ENCODE results near the gene INTS4.
"Not testable (repeated sequence)": the region's sequence is repeated elsewhere in the genome, so short reads cannot be mapped to it uniquely, and the experiment has no call there.

The INTS4 gene

DNA sequence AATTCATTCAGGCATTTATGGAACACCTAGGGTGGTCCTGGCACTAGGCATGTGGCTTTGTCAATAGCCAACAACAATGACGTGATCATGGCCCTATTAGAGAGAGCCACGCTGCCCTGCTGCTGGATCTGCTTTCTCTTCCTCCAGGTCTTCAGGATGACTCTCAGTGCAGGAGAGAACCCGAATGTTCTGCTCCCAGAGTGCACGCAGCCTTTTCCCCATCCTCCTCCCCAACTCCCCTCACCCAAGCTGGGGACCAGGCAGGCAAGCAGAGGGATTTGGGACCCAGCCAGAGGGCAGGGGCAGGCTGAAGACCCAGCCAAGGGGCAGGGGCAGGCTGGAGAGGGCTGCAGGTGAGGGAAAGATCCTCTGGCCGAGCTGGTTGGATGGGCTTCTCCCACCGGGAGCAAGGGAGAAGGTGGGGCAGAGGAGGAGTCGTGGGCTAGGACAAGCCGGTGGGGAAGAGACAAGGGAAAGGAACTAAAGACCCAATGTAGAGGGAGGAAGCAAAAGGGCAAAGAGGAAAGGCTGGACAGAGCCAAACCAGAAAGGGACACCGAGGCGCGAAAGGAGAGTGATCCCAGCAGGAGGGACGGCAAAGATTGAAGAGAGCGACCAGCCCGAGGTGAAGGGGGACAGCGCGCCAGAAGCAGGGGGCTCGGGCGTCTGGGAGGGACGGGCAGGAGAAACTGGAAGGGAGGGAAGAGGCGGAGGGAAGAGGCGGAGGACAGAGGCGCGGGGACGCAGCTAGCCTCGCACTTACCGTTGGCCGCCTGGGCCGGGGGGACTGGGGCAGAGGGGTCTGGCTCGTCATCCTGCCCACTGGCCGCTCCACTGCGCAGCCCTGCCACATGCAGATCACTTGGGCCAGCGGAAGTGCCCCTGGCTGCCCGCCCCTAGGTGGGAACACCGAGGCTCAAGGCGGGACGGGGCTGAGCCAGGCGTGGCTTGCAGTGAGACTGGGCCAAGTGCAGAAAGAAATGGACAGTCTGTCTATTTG lies 28.2 kb upstream of the INTS4 start, which contains the start of gene KCTD14:
Gene KCTD14 (minus strand): TSS at position 880 of the 1,000 bp plus-strand sequence. CDS start 27 bp downstream, at position 853.
- no peak for DNase-seq (ENCODE audit: low read depth)

DNA sequence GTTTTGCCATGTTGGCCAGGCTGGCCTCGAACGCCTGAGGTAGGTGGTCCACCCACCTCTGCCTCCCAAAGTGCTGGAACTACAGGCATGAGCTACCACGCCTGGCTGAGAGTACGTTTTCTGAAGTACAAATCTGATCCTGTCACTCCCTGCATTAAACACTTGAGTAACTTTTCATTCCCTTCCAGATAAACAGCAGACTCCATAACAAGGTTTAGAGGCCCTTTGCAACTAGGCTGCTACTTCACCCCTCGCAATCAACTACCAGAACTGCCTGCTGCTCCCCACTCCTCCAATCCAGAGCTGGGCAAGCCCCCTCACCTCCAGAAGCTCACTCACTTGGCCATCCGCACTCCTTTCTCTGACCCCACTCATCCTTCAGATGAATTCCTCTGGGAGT lies 27.1 kb upstream of the INTS4 start:
- DNase-seq (ENCODE audit: low read depth), result no peak

DNA sequence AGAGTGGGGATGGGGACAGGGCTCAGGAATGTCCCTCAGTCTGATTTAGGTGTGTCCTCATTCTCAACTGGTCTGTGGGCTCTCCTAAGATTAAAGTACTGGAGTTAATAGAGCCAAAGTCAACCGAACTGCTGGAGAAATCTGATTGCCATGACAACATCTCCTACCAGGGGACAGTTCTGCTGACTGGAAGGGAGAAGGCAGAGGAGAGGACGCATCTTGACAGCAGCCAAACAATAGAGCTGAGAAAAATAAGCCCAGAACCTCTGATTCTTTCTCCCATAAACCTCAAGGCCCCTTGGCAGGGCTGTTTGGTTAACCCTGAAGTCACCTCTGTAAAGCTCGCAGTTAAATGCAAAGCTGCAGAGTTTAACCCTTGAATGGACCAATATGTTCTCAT lies 25.8 kb upstream of the INTS4 start:
- DNase-seq (ENCODE audit: low read depth), result no peak

DNA sequence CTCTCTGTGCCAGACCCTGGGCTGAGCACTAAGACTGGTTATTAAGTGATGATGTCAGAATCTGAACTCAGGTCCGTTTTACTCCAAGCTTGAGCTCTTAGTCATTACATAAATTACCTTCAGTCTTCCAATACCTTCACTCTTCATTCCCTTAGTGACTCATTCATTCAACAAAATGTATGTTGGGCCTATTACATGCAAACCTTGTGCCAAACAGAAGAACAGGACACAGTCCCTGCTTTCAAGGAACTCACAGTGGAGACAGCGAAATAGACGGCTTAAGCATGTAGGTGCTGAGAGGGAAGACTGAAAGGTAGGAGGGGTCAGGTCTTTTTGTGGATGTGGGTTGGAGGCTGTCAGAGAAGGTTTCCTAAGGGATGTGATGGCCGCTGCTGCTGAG lies 25.3 kb upstream of the INTS4 start:
- no peak for DNase-seq (ENCODE audit: low read depth)

DNA sequence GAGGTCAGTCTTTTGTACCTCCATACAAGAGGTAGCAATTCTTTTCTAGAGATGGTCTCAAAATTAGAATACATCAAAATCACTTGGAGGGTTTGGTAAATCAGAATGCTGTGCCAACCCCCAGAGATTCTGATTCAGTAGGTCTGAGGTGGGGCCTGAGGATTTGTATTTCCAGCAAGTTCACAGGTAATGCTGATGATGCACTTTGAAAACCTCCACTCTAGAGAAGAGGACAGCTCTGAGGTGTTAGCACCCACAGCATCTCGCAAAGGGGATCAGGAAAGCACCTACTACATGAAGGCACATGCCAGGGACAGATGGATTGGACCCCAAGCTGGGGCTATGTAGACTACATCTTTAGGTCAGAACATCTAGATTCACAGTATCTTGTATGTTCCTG lies 21.4 kb upstream of the INTS4 start:
- DNase-seq (ENCODE audit: low read depth), result no peak

DNA sequence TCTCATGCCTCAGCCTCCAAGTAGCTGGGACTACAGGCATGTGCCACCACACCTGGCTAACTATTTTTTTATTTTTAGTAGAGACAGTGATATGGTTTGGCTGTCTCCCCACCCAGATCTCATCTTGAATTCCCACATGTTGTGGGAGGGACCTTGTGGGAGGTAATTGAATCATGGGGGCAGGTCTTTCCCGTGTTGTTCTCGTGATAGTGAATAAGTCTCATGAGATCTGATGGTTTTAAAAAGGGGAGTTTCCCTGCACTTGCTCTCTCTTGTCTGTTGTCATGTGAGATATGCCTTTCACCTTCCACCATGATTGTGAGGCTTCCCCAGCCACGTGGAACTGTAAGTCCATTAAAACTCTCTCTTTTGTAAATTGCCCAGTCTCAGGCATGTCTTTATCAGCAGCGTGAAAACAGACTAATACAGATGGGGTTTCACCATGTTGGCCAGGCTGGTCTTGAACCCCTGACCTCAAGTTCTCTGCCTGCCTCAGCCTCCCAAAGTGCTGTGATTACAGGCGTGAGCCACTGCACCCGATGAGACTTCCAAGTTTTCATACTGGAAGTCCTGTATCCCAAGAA lies 20.6 kb upstream of the INTS4 start:
- not testable (repeated sequence) for DNase-seq (ENCODE audit: low read depth)

DNA sequence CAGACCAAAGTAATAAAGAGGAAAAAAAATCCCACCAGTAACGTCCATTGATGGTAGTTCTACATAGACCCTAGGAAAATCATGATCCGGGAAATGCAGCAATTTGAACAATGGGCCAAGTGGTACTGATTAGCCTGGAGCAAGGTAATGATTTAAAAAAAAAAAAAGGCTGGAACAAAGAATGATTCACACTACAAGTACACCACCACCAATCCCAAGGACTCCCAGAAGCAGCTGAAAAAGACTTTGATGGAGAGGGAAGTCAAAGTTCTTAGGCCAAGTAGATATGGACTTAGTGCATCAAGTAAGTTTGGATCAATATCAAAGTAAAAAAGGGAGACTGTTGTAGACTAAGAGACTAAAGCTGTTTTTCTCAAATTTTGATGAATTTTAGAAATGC lies 16.8 kb upstream of the INTS4 start:
- DNase-seq (ENCODE audit: low read depth), result no peak

DNA sequence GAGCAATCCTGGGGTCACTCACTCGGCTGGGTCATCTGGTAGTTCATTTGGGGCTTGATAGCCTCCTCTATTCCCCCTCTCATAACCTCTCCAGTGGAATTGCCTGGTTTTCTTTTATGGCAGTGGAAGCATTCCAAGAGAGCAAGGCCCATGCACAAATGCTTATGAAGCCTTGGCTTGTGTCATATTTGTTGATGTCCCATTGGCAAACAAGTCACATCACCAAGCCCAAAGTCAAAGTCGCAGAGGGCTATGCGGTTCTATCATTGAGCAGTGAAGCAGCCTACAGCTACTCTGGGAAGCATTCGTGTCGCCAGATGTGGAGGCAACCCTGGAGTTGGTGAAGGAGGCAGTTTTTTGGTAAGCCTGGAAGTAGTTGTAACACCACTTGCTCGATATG lies 16.3 kb upstream of the INTS4 start:
- no peak for DNase-seq (ENCODE audit: low read depth)

DNA sequence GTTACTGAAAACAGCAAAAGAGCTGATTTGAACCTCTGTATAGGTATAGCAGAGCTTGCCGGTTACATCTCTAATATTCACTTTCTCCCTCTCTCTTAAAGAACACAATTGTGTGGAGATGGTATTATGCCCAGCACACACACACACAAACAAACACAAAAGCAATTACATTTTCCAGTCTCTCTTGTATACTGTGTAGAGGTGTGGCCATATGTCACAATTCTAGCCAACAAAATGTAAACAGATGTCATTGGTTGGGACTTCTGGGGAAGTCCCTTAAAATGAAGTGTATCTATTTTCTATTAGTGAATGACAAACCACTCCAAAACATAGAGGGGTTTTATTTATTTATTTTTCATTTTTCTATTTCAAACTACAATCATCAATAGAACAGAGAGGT lies 15.8 kb upstream of the INTS4 start:
- DNase-seq (ENCODE audit: low read depth), result no peak

DNA sequence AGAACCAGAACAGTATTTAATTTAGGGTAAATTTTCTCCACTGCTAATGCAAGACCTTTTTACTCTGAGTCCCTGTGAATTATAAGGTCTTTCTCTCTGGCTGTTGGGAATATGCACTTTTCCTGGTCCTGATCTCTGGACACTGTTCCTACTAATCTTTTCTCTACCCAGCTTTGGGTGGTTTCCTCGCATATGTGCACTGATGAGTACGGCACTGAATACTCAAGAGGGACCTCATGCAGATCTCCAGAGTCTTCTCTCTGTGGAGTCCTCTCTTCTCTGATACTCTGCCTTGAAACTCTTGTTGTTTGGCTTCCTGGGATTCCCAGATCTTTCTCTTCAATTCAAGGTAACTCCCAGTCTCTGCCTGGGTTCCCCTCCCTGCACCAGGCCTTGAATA lies 14.6 kb upstream of the INTS4 start:
- no peak for DNase-seq (ENCODE audit: low read depth)

DNA sequence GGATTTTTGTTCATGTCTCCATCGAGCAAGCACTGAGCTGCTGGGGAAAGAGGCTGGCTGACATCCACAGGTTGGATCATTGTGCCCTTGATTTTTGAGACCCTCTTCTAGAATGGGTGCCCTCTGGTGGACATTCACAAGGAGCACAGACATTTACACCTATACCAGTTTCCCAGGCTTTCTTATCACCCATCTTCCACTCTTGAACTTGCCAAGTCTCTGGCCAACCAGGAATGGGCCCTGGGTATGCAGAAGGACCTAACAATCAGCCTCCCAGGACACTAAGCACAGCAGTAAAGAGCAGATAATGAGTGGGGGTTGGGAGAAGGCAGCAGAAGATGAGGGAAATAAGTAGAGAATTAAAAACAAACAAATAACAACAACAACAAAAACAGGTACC lies 5.7 kb upstream of the INTS4 start:
- peak; percentile 62 for DNase-seq (ENCODE audit: low read depth)

DNA sequence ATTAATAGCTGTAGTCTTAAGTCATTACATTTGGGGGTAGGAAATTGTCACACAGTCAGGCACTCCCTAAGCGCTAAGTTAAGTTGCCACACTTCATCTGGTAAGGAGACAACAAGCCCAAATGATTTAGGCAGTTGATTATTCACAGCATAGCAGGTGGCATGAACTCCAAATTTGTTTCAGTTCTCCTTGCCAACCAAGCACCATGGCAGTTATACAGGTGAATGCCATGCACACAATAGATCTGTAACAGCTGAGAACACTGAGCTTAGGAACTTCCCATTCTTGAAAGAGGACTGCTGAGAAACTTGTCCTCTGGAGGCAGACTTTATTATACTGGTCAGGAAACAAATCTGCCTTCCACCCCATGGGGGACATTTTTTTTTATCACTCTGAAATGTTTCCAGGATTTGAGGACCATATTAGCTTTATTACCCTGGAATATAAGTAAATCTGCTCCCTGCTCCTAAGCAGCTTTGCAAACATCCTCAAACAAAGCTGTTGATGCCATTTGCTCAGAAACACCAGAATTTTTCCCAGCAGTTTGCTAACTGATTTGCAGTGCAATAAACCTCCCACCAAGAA lies 5.1 kb upstream of the INTS4 start:
- DNase-seq (ENCODE audit: low read depth), result no peak

DNA sequence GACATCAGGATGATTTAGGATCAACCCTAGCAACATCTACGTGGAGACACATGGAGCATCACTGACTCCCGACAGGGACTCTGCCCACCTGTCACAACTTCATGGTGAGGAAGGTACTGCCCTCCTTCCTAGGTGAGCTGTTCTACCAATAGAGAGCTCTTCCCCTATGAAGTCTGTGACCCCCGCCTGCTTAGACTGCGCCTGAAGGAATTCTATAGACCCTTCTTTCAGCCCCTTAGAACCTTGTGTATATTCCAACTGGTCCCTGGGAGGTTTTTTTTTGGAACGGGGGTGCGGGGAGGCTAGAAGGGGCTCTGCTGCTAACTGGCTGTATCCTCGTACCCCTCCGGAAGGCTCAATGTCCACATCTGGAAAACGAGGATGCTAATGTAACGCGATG lies 566 bp downstream of the INTS4 start:
- DNase-seq (ENCODE audit: low read depth), result no peak

DNA sequence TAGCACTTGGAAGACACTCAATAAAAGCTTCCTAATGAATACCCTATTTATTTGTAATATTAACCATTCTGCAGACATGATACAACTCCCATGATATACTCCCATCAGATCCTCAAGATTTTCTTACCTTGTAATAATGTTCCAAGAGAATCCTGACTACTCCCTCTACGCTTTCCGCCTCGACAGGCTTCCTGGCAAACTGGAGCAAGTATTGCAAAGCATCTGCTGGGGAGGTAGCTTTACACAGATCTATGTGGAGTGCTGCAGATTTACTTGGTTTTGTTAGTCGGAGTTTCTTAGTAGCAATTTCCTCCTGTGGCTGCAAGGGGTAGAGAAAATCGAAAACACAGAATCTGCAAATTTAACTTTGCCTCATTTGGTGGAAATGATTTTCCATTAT lies 3.5 kb downstream of the INTS4 start:
- DNase-seq (ENCODE audit: low read depth), result no peak

DNA sequence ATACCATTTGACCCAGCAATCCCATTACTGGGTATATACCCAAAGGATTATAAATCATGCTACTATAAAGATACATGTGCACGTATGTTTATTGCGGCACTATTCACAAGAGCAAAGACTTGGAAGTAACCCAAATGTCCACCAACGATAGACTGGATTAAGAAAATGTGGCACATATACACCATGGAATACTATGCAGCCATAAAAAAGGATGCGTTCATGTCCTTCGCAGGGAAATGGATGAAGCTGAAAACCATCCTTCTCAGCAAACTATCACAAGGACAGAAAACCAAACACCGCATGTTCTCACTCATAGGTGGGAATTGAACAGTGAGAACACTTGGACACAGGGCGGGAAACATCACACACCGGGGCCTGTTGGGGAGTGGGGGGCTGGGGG lies 8.0 kb downstream of the INTS4 start:
- not testable (repeated sequence) for DNase-seq (ENCODE audit: low read depth)

DNA sequence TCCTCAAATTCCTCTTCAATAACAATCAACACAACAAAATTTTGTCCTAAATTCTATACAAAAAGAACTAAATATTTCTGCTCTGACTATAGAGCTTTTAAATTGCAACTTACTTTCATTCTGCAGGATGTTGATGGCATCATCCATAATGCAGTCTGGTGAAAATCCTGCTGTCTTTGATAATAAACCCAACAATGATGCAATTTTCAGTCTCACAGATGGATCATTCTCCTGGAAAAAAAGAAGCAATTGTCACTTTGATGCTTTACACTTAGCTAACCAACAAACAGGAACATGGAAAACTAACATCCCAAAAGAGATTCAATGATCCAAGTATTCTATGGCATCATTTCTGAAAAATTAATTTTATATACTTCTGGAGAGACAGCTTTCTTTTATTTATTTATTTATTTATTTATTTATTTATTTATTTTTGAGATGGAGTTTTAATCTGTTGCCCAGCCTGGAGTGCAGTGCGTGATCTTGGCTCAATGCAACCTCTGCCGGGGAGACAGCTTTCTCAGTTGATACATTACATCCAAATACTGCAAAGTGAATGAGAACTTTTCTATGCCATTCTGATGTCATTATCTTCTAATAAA lies 13.0 kb downstream of the INTS4 start:
- no peak for DNase-seq (ENCODE audit: low read depth)

DNA sequence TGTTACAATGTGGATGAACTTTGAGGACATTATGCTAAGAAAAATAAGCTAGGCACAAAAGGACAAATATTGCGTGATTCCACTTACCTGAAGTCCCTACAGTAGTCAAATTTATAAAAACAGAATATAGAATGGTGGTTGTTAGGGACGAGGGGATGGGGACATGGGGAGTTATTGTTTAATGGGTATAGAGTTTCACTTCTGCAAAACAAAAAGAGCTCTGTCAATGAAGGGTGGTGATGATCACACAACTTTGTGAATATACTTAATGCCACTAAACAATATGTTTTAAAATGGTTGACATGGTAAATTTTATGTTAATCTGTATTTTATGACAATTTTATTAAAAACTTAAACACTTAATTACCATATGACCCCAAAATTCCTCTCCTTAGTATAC lies 26.1 kb downstream of the INTS4 start:
- DNase-seq (ENCODE audit: low read depth), result no peak

DNA sequence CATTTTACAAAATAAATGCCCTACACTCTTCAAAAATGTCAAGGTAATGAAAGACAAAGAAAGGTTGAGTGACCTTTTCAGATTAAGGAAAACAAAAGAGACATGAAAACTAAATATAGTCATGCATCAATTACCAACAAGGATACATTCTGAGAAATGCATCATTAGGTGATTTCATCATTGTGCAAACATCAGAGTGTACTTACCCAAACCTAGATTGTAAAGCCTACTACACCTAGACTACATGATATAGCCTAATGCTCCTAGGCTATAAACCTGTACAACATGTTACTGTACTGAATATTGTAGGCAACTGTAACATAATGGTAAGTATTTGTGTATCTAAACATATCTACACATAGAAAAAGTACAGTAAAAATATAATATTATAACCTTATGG lies 26.7 kb downstream of the INTS4 start:
- DNase-seq (ENCODE audit: low read depth), result no peak

DNA sequence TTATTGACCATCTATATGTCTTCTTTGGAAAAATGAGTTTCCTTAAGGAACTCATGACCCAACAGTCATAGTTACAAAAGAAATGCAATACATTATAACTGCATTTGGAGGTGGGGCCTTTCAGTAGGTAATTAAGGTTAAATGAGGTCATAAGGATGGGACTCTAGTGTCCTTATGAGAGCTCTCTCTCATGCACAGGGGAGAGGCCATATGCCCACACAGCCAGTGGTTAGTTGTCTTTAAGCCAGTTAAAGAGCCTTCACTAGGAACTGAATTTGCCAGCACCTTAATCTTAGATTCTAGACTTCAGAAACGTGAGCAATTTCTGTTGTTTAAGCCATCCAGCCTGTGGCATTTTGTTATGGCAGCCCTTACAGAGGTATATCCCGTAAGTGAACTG lies 27.3 kb downstream of the INTS4 start:
- DNase-seq (ENCODE audit: low read depth), result no peak

DNA sequence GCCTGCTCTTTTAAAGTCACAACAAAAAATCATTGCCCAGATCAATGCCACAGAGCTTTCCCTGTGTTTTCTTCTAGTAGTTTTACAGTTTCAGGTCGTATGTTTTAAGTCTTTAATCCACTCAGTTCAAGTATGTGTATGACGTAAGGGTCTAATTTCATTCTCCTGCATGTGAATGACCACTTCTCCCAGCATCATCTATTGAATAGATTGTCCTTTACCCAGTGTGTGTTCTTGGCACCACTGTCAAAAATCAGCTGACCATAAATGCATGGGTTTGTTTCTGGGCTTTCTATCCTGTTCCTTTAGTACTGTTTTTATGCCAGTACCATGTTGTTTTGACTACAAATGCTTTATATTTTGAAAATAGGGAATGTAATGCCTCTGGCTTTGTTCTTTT lies 28.1 kb downstream of the INTS4 start:
- DNase-seq (ENCODE audit: low read depth), result no peak

DNA sequence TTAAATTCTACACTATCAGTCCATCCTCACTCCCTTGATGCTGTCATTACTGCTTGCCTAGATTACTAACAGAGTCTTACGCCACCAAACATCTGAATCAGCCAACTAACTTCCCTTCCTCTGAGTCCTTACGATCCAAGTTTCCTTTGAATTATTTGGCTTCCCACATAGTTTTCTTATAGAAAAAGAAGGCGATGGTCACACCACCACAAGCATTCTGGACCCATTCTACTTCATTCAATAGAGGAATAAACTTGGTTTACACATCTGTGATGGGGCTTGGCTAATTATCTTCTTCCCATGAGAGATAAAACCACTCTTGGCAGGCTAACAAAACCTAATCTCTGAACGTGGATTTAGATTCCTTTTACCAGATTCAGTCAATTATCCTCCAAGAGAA lies 35.0 kb downstream of the INTS4 start:
- DNase-seq (ENCODE audit: low read depth), result no peak

DNA sequence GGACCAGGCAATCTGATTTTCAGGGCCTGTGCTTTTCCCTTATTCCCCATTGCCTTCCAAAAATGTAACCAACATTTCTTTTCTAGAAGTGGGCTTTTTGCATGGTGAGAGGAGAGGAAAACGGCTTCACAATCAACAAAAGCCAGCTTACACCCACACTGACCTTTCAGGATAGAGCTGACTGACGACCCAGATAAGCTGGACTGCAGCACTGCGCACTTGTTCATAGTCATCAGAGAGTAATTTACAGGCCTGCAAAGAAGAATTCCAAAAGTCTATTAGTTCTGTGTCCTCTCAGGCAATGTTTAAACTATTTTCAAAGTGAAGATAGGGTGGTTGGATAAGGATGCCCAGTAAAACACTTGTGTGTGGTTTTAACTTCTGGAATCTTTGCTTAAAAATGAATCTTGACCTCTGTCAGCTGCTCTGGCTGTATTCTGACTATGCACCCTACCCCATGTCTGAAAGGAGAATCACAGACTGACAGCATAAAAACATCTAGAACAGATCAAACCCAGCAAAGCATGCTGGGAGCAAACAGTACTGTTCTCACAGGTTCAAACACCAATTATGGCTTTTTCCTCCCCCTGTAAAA lies 35.8 kb downstream of the INTS4 start:
- not testable (repeated sequence) for DNase-seq (ENCODE audit: low read depth)
